ENCODE results near the gene OR5AU1.

Gene OR5AU1

DNA sequence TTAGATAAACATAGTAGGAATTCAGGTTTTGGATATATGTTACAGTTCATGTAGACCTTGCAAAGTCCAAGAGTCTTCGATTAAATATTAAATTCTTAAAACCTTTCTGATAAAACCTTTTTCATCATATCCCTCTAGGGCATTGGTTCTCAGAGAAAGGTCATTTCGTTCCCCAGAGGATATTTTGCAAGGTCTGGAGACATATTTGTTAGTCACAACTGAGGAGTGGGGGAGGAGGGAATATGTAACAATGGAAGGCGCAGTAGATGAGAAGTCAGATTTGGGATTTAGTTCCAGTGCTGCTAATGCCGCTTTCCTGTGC lies 49.7 kb downstream of the OR5AU1 start:
- no peak for DNase-seq

DNA sequence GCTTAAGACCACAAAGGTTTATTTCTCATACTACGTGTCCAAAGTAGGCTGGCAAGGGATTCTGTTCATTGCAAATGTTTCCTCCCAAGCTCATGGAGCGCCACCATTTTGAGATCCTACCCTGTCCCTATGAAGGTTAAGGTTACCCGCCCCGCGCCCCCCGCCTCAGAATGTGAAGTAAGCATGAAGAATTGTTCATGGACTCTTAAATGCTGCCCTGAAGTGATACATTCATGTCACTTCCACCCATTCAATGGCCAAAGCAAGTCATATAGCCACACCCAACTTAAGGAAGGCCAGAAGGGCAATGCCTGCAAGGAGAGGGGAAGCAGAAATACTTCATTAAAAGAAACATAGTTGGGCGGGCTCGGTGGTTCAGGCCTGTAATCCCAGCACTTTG lies 50.8 kb downstream of the OR5AU1 start:
- DNase-seq = no peak
